GM18909 (cell line): ENCODE data around the gene LRP1B.
"Not testable (repeated sequence)": the region's sequence is repeated elsewhere in the genome, so short reads cannot be mapped to it uniquely, and the experiment has no call there.

ENCODE experiments used
- ATAC-seq: cut with Tn5 transposase; IDR thresholded peaks from one replicate; pipeline ENCODE4 v1.9.1; 2021; ENCODE audit warnings: mild to moderate bottlenecking; ENCODE audit not compliant: unreplicated experiment, poor library complexity

The LRP1B gene

GRCh38 chr2:141242008-141242407, 888.8 kb downstream of the LRP1B start:
- ATAC-seq: no peak

- ATAC-seq: no peak
These were observed 904.3 kb downstream of the LRP1B start for GRCh38 chr2:141226560-141226959.

GRCh38 chr2:141207036-141207385, 923.8 kb downstream of the LRP1B start:
- ATAC-seq: no peak

GRCh38 chr2:141201016-141201565, 929.7 kb downstream of the LRP1B start:
- ATAC-seq: no peak

GRCh38 chr2:141200191-141200590, 930.6 kb downstream of the LRP1B start:
- ATAC-seq: no peak

- no peak for ATAC-seq
These were observed 931.1 kb downstream of the LRP1B start for GRCh38 chr2:141199711-141200110.

- no peak for ATAC-seq
These were observed 935.7 kb downstream of the LRP1B start for GRCh38 chr2:141195087-141195486.

GRCh38 chr2:141187075-141187439, 943.8 kb downstream of the LRP1B start:
- no peak for ATAC-seq

- ATAC-seq: no peak
These were observed 944.3 kb downstream of the LRP1B start for GRCh38 chr2:141186413-141187074.

- no peak for ATAC-seq
These were observed 948.6 kb downstream of the LRP1B start for GRCh38 chr2:141182246-141182645.

GRCh38 chr2:141169117-141169516, 961.7 kb downstream of the LRP1B start:
- ATAC-seq: not testable (repeated sequence)

- no peak for ATAC-seq
These were observed 968.5 kb downstream of the LRP1B start for GRCh38 chr2:141162314-141162713.

- ATAC-seq: no peak
These were observed 979.1 kb downstream of the LRP1B start for GRCh38 chr2:141151611-141152286.

- ATAC-seq: no peak
These were observed 988.8 kb downstream of the LRP1B start for GRCh38 chr2:141142025-141142424.

- no peak for ATAC-seq
These were observed 993.6 kb downstream of the LRP1B start for GRCh38 chr2:141137122-141137693.

- ATAC-seq: no peak
These were observed 996.9 kb downstream of the LRP1B start for GRCh38 chr2:141133883-141134282.

- no peak for ATAC-seq
These were observed 1005.4 kb downstream of the LRP1B start for GRCh38 chr2:141125432-141125831.

GRCh38 chr2:141118836-141119235, 1012.0 kb downstream of the LRP1B start:
- no peak for ATAC-seq

- no peak for ATAC-seq
These were observed 1017.5 kb downstream of the LRP1B start for GRCh38 chr2:141113301-141113700.

- ATAC-seq: no peak
These were observed 1021.2 kb downstream of the LRP1B start for GRCh38 chr2:141109633-141110032.

GRCh38 chr2:141105763-141106162, 1025.1 kb downstream of the LRP1B start:
- ATAC-seq: no peak

- no peak for ATAC-seq
These were observed 1027.6 kb downstream of the LRP1B start for GRCh38 chr2:141103216-141103615.
